ENCODE results near the gene SMPD3. TPM values are rescaled to one million over a fixed set of nuclear protein-coding genes. Genes with fewer than 3 reads are reported as not detected.

The SMPD3 gene
- total and polyA plus RNA-seq, 2 of the 4 experiments (the other 2 are of a cell fraction), result not detected

- no peaks in the 10 kb centered on the region for H3K79me1 ChIP-seq (ENCODE audit: low read depth in 1 of 2, low read length in 2 of 2)
- H4K8ac ChIP-seq (ENCODE audit: low read depth in 2 of 2, low read length in 2 of 2), result no peak overlapping the region
- POLR2A ChIA-PET (ENCODE audit: unreplicated experiment), result no interaction called here
- no peak overlapping the region for H2AK5ac ChIP-seq (ENCODE audit: low read depth, low read length)
- no peak overlapping the region for H3K4ac ChIP-seq (ENCODE audit: low read depth, low read length)
- dilution Hi-C loops (cut with HindIII; ENCODE audit: low sequenced_read_pairs, unreplicated experiment), result no loop called here
- no TSS peak for BruUV-seq (replicated peaks)
- DNase-seq, result no peak
- H3K4me3 ChIP-seq (ENCODE audit: insufficient read depth, low read depth, low read length), result no peak overlapping the region
- no peaks in the 10 kb centered on the region for H3K4me1 ChIP-seq (ENCODE audit: control insufficient read depth, insufficient read depth, low read length)
- no peak overlapping the region for H3K18ac ChIP-seq (ENCODE audit: low read depth, low read length)
- no peaks in the 10 kb centered on the region for H3K9me1 ChIP-seq (ENCODE audit: insufficient read depth, low read length)
- TF ChIP-seq ELK1 (IDR thresholded peaks at IDR 0.05; ENCODE audit: borderline replicate concordance, low read depth, low read length) (no peak), RAD21 (IDR thresholded peaks at IDR 0.05; ENCODE audit: low read length) (no peak), RCOR1 (IDR thresholded peaks at IDR 0.05; ENCODE audit: insufficient replicate concordance, low read length) (no peak), CEBPB (IDR thresholded peaks at IDR 0.05; ENCODE audit: low read depth, low read length) (no peak), MAZ (IDR thresholded peaks at IDR 0.05; ENCODE audit: borderline replicate concordance, low read depth, low read length) (no peak), NFE2L2 (IDR thresholded peaks at IDR 0.05; ENCODE audit: low read depth, low read length) (no peak), RFX5 (IDR thresholded peaks at IDR 0.05; ENCODE audit: low read depth, low read length) (no peak), CTCF (conservative IDR thresholded peaks at IDR 0.05; ENCODE audit: low read depth, low read length) (no peak), USF2 (IDR thresholded peaks at IDR 0.05; ENCODE audit: low read depth, low read length) (no peak), FOS (IDR thresholded peaks at IDR 0.05; ENCODE audit: low read depth, low read length) (no peak), CHD1 (IDR thresholded peaks at IDR 0.05; ENCODE audit: low read depth, low read length) (no peak), BHLHE40 (IDR thresholded peaks at IDR 0.05; ENCODE audit: low read depth, low read length) (no peak), SMC3 (IDR thresholded peaks at IDR 0.05; ENCODE audit: low read depth, low read length) (no peak)
- ATAC-seq (ENCODE audit: low read depth), result no peak
- no peak overlapping the region for H4K5ac ChIP-seq (ENCODE audit: low read depth, low read length)
- H3K27me3 ChIP-seq (ENCODE audit: control insufficient read depth, insufficient read depth, low read length), result peaks cover 49% of the 10 kb centered on the region
- in situ Hi-C loops (cut with MboI; ENCODE audit: low sequenced_read_pairs), result no loop called here
- no peak overlapping the region for H3K27ac ChIP-seq (ENCODE audit: insufficient read depth, low read length)
- H2AFZ ChIP-seq (replicated peaks; ENCODE audit: low read length, poor library complexity), result no peak overlapping the region
- CTCF ChIA-PET, result no interaction called here
- WGBS, 2 experiments (ENCODE audit: extremely low coverage in 2 of 2, insufficient read length in 1 of 2), result 80% methylated on average over 1 of the region's 4 CpGs; no CpG with 5 or more reads in 1 of the 2 experiments
- intact Hi-C loops (cut with micrococcal nuclease), result no loop called here
- H2AK9ac ChIP-seq (replicated peaks; ENCODE audit: low read depth, low read length, poor library complexity), result no peak overlapping the region
- H3K9ac ChIP-seq (ENCODE audit: low read depth, low read length), result no peak overlapping the region
- H3K56ac ChIP-seq (ENCODE audit: extremely low read depth, insufficient read depth, low read length), result no peak overlapping the region
- no peak overlapping the region for H2BK5ac ChIP-seq (ENCODE audit: low read depth, low read length, poor library complexity, severe bottlenecking)
- H3K14ac ChIP-seq (replicated peaks; ENCODE audit: low read depth, low read length), result no peak overlapping the region
- H4K20me1 ChIP-seq (ENCODE audit: insufficient read depth, low read length), result no peaks in the 10 kb centered on the region
- H4K91ac ChIP-seq (ENCODE audit: insufficient read depth, low read depth, low read length), result no peak overlapping the region
- H3K36me3 ChIP-seq (ENCODE audit: control insufficient read depth, insufficient read depth, low read length), result no peaks in the 10 kb centered on the region
- H3K23ac ChIP-seq (ENCODE audit: low read depth, low read length), result no peak overlapping the region
- H2BK15ac ChIP-seq (ENCODE audit: low read depth, low read length), result no peak overlapping the region
- H3K9me3 ChIP-seq (ENCODE audit: control insufficient read depth, insufficient read depth, low read length), result no peaks in the 10 kb centered on the region
- H2BK120ac ChIP-seq (ENCODE audit: low read depth, low read length), result no peak overlapping the region
- no peak overlapping the region for H3K4me2 ChIP-seq (ENCODE audit: low read depth, low read length)
- no peak overlapping the region for H2BK20ac ChIP-seq (ENCODE audit: low read depth, low read length)
Observed at GRCh38 chr16:68468842-68469241, 20.5 kb upstream of the SMPD3 start.

Data from IMR-90 (cell line).